Vagina (tissue), 2 donors: ENCODE data around the gene CSTF2T.

Experiments used
- POLR2A ChIP-seq, 2 donors: fragments of 450-650 bp; IDR thresholded peaks; one replicate each; pipeline ENCODE4 v1.6.1; 2017; ENCODE audit warnings: antibody characterized with exemption in 2 of 2, mild to moderate bottlenecking in 2 of 2, moderate library complexity in 2 of 2
- POLR2AphosphoS5 ChIP-seq, 2 donors: sonication (generic); formaldehyde crosslinking; IDR thresholded peaks; one replicate each; pipeline ENCODE4 v1.9.0; 2017; ENCODE audit warnings: antibody characterized with exemption in 2 of 2, mild to moderate bottlenecking in 2 of 2, low read depth in 1 of 2; ENCODE audit not compliant: insufficient read depth in 1 of 2
- TF ChIP-seq, protein P1 (sequence below), 3 experiments: fragments of 450-650 bp in 2 of 3; fragments of 200-600 bp in 1 of 3; sonication (generic) in 1 of 3; IDR thresholded peaks; one replicate each; pipeline ENCODE4 v1.5.1; 2017 to 2019; ENCODE audit warnings: antibody characterized with exemption in 3 of 3, mild to moderate bottlenecking in 2 of 3, moderate library complexity in 2 of 3

DNA sequence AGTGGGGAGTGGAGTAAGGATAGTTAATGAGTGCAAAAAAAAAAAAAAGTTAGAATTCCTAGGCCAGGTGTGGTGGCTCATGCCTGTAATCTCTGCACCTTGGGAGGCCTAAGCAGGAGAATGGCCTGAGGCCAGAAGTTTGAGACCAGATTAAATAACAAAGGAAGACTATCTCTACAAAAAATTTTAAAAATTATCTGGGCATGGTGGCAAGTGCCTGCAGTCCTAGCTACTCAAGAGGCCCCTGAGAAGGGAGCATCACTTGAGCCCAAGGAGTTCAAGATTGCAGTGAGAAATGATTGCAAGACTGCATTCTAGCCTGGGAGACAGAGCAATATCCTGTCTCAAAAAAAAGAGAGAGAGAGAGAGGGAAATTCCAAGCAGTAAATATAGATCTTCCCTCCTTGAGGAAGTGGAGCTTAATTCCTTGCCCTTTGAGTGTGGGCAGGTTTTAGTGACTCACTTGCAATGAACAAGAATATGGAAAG lies 19.5 kb upstream of the CSTF2T start:
- TF ChIP-seq POLR2AphosphoS5 (IDR thresholded peaks at IDR 0.05; ENCODE audit: insufficient read depth in 1 of 2, low read depth in 1 of 2) (no peak), POLR2A (IDR thresholded peaks at IDR 0.05) (no peak)
- TF ChIP-seq, protein P1, sequence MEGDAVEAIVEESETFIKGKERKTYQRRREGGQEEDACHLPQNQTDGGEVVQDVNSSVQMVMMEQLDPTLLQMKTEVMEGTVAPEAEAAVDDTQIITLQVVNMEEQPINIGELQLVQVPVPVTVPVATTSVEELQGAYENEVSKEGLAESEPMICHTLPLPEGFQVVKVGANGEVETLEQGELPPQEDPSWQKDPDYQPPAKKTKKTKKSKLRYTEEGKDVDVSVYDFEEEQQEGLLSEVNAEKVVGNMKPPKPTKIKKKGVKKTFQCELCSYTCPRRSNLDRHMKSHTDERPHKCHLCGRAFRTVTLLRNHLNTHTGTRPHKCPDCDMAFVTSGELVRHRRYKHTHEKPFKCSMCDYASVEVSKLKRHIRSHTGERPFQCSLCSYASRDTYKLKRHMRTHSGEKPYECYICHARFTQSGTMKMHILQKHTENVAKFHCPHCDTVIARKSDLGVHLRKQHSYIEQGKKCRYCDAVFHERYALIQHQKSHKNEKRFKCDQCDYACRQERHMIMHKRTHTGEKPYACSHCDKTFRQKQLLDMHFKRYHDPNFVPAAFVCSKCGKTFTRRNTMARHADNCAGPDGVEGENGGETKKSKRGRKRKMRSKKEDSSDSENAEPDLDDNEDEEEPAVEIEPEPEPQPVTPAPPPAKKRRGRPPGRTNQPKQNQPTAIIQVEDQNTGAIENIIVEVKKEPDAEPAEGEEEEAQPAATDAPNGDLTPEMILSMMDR (IDR thresholded peaks at IDR 0.05), result no peak
